H9 (cell line): Measurements from ENCODE around the gene IFNGR1. TPM values are rescaled to one million over a fixed set of nuclear protein-coding genes. Genes with fewer than 3 reads are reported as not detected.

ENCODE experiments used
- DNase-seq: peaks from one replicate; pipeline ENCODE4 v3.0.0-alpha.2; 2017
- H2AFZ ChIP-seq: one replicate; pipeline ENCODE4 v1.6.1; 2013; ENCODE audit warnings: mild to moderate bottlenecking, low read length, control low read depth, moderate library complexity
- H2AK5ac ChIP-seq: 2 replicates; pipeline ENCODE4 v1.6.1; 2013; ENCODE audit warnings: low read length, control low read depth, mixed read lengths; ENCODE audit not compliant: insufficient read length
- H2BK120ac ChIP-seq: one replicate; pipeline ENCODE4 v1.6.1; 2013; ENCODE audit warnings: low read depth, mild to moderate bottlenecking, low read length, control low read depth, inconsistent platforms; ENCODE audit not compliant: poor library complexity, severe bottlenecking
- H2BK12ac ChIP-seq: 2 replicates; pipeline ENCODE4 v1.6.1; 2013; ENCODE audit warnings: low read length, control low read depth, mixed read lengths, low read depth; ENCODE audit not compliant: insufficient read length
- H2BK15ac ChIP-seq: 2 replicates; pipeline ENCODE4 v1.6.1; 2013; ENCODE audit warnings: low read depth, low read length, control low read depth
- H2BK20ac ChIP-seq: one replicate; pipeline ENCODE4 v1.6.1; 2013; ENCODE audit warnings: low read depth, mild to moderate bottlenecking, low read length, control low read depth, inconsistent platforms; ENCODE audit not compliant: poor library complexity, severe bottlenecking
- H2BK5ac ChIP-seq: 2 replicates; pipeline ENCODE4 v1.6.1; 2013; ENCODE audit warnings: low read length, control low read depth, mixed read lengths; ENCODE audit not compliant: insufficient read length
- H3K14ac ChIP-seq: 2 replicates; pipeline ENCODE4 v1.6.1; 2013; ENCODE audit warnings: low read length, control low read depth; ENCODE audit not compliant: insufficient read depth
- H3K18ac ChIP-seq: 2 replicates; pipeline ENCODE4 v1.6.1; 2013; ENCODE audit warnings: low read depth, mild to moderate bottlenecking, mixed read lengths, low read length, control low read depth; ENCODE audit not compliant: insufficient read length
- H3K23ac ChIP-seq: 2 replicates; pipeline ENCODE4 v1.6.1; 2013; ENCODE audit warnings: low read length, control low read depth, mixed read lengths, low read depth; ENCODE audit not compliant: insufficient read length
- H3K23me2 ChIP-seq: 2 replicates; pipeline ENCODE4 v1.6.1; 2013; ENCODE audit warnings: low read depth, mild to moderate bottlenecking, mixed read lengths, low read length, control low read depth; ENCODE audit not compliant: insufficient read length, poor library complexity, severe bottlenecking
- H3K27ac ChIP-seq: 2 replicates; pipeline ENCODE4 v1.5.1; 2013; ENCODE audit warnings: low read length, control low read depth, mixed read lengths, low read depth; ENCODE audit not compliant: insufficient read length
- H3K27me3 ChIP-seq: 2 replicates; pipeline ENCODE4 v1.6.1; 2013; ENCODE audit warnings: low read length, control low read depth, inconsistent platforms; ENCODE audit not compliant: insufficient read depth
- H3K4ac ChIP-seq: 2 replicates; pipeline ENCODE4 v1.6.1; 2013; ENCODE audit warnings: low read depth, mild to moderate bottlenecking, control low read depth, inconsistent platforms, low read length, moderate library complexity
- H3K4me1 ChIP-seq: 2 replicates; pipeline ENCODE4 v1.6.1; 2013; ENCODE audit warnings: low read length, control low read depth, inconsistent platforms; ENCODE audit not compliant: insufficient read depth
- H3K4me2 ChIP-seq: 2 replicates; pipeline ENCODE4 v1.6.1; 2013; ENCODE audit warnings: low read length, control low read depth, mixed read lengths; ENCODE audit not compliant: insufficient read length, insufficient read depth
- H3K56ac ChIP-seq: 2 replicates; pipeline ENCODE4 v1.6.1; 2013; ENCODE audit warnings: low read depth, mild to moderate bottlenecking, mixed read lengths, low read length, control low read depth; ENCODE audit not compliant: insufficient read length
- H3K79me1 ChIP-seq: 2 replicates; pipeline ENCODE4 v1.6.1; 2013; ENCODE audit warnings: low read depth, mild to moderate bottlenecking, moderate library complexity, low read length, control low read depth, inconsistent platforms; ENCODE audit not compliant: insufficient read depth, poor library complexity, severe bottlenecking
- H3K79me2 ChIP-seq: 2 replicates; pipeline ENCODE4 v1.6.1; 2013; ENCODE audit warnings: low read length, control low read depth, inconsistent platforms; ENCODE audit not compliant: insufficient read depth
- H3K9ac ChIP-seq: 2 replicates; pipeline ENCODE4 v1.6.1; 2013; ENCODE audit warnings: low read length, control low read depth, mixed read lengths; ENCODE audit not compliant: insufficient read length; ENCODE audit errors: extremely low read depth
- H3K9me3 ChIP-seq: one replicate; pipeline ENCODE4 v1.6.1; 2013; ENCODE audit warnings: low read depth, low read length, inconsistent platforms; ENCODE audit not compliant: control insufficient read depth
- H3T11ph ChIP-seq: one replicate; pipeline ENCODE4 v1.6.1; 2013; ENCODE audit warnings: mild to moderate bottlenecking, low read length, control low read depth, inconsistent platforms
- H4K20me1 ChIP-seq: one replicate; pipeline ENCODE4 v1.6.1; 2013; ENCODE audit not compliant: control insufficient read depth, insufficient read length, insufficient read depth
- H4K5ac ChIP-seq: 2 replicates; pipeline ENCODE4 v1.6.1; 2013; ENCODE audit warnings: low read depth, mild to moderate bottlenecking, mixed read lengths, low read length, control low read depth; ENCODE audit not compliant: insufficient read length
- H4K8ac ChIP-seq: replicated peaks from 2 replicates; pipeline ENCODE4 v1.6.1; 2013; ENCODE audit warnings: low read length, control low read depth, mixed read lengths, low read depth; ENCODE audit not compliant: insufficient read length
- H4K91ac ChIP-seq: 2 replicates; pipeline ENCODE4 v1.6.1; 2013; ENCODE audit warnings: low read depth, mild to moderate bottlenecking, moderate library complexity, mixed read lengths, low read length, control low read depth; ENCODE audit not compliant: insufficient read length
- H3K27ac Mint-ChIP-seq, 3 experiments: 2 replicates in 2 of 3; 3 replicates in 1 of 3; pipeline ENCODE4 v1.8.0; 2020 to 2021; ENCODE audit warnings: mixed read lengths in 3 of 3, mild to moderate bottlenecking in 1 of 3, moderate library complexity in 1 of 3
- H3K27me3 Mint-ChIP-seq: 2 replicates; pipeline ENCODE4 v1.8.0; 2021; ENCODE audit warnings: low read depth, mild to moderate bottlenecking, moderate library complexity, mixed read lengths
- H3K36me3 Mint-ChIP-seq, 3 experiments: 2 replicates in 2 of 3; 3 replicates in 1 of 3; pipeline ENCODE4 v1.8.0; 2020 to 2021; ENCODE audit warnings: low read depth in 3 of 3, mixed read lengths in 3 of 3; ENCODE audit not compliant: insufficient read depth in 1 of 3
- H3K4me1 Mint-ChIP-seq, 2 experiments: 2 replicates each; pipeline ENCODE4 v1.8.0; 2020; ENCODE audit warnings: mixed read lengths in 2 of 2
- H3K4me3 Mint-ChIP-seq, 2 experiments: 2 replicates in 1 of 2; 3 replicates in 1 of 2; pipeline ENCODE4 v1.8.0; 2020 to 2021; ENCODE audit warnings: mild to moderate bottlenecking in 2 of 2, mixed read lengths in 2 of 2, moderate library complexity in 1 of 2
- H3K9me3 Mint-ChIP-seq, 2 experiments: 2 replicates in 1 of 2; 3 replicates in 1 of 2; pipeline ENCODE4 v1.8.0; 2020; ENCODE audit warnings: mild to moderate bottlenecking in 2 of 2, mixed read lengths in 2 of 2, moderate library complexity in 1 of 2
- WGBS: extraction: QIAGEN DNeasy Blood & Tissue Kit; methylation state at CpG from one replicate; pipeline ENCODE4 v1.1.7; 2013; ENCODE audit warnings: missing lambda C conversion rate, low lambda C conversion rate, mixed read lengths; ENCODE audit not compliant: insufficient read length; ENCODE audit errors: extremely low coverage; 5-methylcytosine and 5-hydroxymethylcytosine counted together
- total RNA-seq: library from RNA; stranded (reverse); gene quantifications from 2 replicates; pipeline ENCODE4 v1.2.1, GENCODE V29; 2021
- TF ChIP-seq, protein P1 (sequence below): fragments of 200-600 bp; sonication (generic); conservative IDR thresholded peaks from 3 replicates; pipeline ENCODE4 v1.8.0; 2021; ENCODE audit warnings: antibody characterized with exemption, mild to moderate bottlenecking

IFNGR1 gene
- total RNA-seq, 1 experiment from 2014 or later = 32.2 TPM

GRCh38 chr6:137150072-137150471 is 69.1 kb downstream of the IFNGR1 start:
- Histone ChIP-seq H2BK120ac (no peak overlapping the region), H4K5ac (no peak overlapping the region), H3K4ac (no peak overlapping the region), H4K91ac (no peak overlapping the region), H3K27me3 (no peaks in the 10 kb centered on the region), H3T11ph (no peak overlapping the region), H2BK5ac (no peak overlapping the region), H3K18ac (no peak overlapping the region), H3K23ac (no peak overlapping the region), H4K20me1 (no peaks in the 10 kb centered on the region), H2AK5ac (no peak overlapping the region), H3K79me2 (no peaks in the 10 kb centered on the region), H3K9ac (no peak overlapping the region), H2BK20ac (no peak overlapping the region), H3K4me2 (no peak overlapping the region), H2BK15ac (no peak overlapping the region), H4K8ac (no peak overlapping the region), H2BK12ac (no peak overlapping the region), H3K79me1 (no peaks in the 10 kb centered on the region), H3K4me1 (no peaks in the 10 kb centered on the region), H3K56ac (no peak overlapping the region), H3K14ac (no peak overlapping the region), H3K23me2 (no peaks in the 10 kb centered on the region), H2AFZ (no peak overlapping the region), H3K27ac (no peak overlapping the region), H3K9me3 (no peaks in the 10 kb centered on the region)
- Mint-ChIP-seq H3K4me3 (no peak overlapping the region), H3K27me3 (no peaks in the 10 kb centered on the region), H3K27ac (no peak overlapping the region), H3K4me1 (no peaks in the 10 kb centered on the region), H3K9me3 (peaks cover 7 to 8% of the 10 kb centered on the region in 2 experiments; a peak in 4 of 5 replicates), H3K36me3 (peaks cover 0 to 6% (median 0%) of the 10 kb centered on the region in 3 experiments; a peak in 1 of 7 replicates)
- no CpG with 5 or more reads among the region's 3 CpGs for WGBS
- TF ChIP-seq, protein P1, sequence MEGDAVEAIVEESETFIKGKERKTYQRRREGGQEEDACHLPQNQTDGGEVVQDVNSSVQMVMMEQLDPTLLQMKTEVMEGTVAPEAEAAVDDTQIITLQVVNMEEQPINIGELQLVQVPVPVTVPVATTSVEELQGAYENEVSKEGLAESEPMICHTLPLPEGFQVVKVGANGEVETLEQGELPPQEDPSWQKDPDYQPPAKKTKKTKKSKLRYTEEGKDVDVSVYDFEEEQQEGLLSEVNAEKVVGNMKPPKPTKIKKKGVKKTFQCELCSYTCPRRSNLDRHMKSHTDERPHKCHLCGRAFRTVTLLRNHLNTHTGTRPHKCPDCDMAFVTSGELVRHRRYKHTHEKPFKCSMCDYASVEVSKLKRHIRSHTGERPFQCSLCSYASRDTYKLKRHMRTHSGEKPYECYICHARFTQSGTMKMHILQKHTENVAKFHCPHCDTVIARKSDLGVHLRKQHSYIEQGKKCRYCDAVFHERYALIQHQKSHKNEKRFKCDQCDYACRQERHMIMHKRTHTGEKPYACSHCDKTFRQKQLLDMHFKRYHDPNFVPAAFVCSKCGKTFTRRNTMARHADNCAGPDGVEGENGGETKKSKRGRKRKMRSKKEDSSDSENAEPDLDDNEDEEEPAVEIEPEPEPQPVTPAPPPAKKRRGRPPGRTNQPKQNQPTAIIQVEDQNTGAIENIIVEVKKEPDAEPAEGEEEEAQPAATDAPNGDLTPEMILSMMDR = no peak
- no peak for DNase-seq
